GM12878 (cell line): ENCODE measurements around the gene PKHD1. TPM values are rescaled to one million over a fixed set of nuclear protein-coding genes. Genes with fewer than 3 reads are reported as not detected.

Experiments
- ATAC-seq: fragments of 200-7000 bp; cut with Tn5 transposase; 3 replicates; pipeline ENCODE4 v1.9.1; 2020; ENCODE audit warnings: mild to moderate bottlenecking, moderate library complexity
- BruUV-seq: library from RNA; stranded (reverse); fragments of 400-500 nt; replicated peaks from 2 replicates; lab custom pipeline; 2021; lab: Mats Ljungman, UMichigan
- CTCF ChIA-PET: fragments of 300-600 bp; sonication (Branson Sonifier 250); formaldehyde crosslinking; extraction: SDS; loops from one replicate; lab custom pipeline; 2021; ENCODE audit warnings: inconsistent platforms; lab: Yijun Ruan, JAX
- POLR2A ChIA-PET: fragments of 350-600 bp; formaldehyde crosslinking; extraction: SDS; loops from one replicate; lab custom pipeline; 2021; ENCODE audit warnings: inconsistent platforms; lab: Charles Lee
- RAD21 ChIA-PET: fragments of 300-600 bp; sonication (Branson Sonifier 250); formaldehyde crosslinking; loops from one replicate; lab custom pipeline; 2023; ENCODE audit warnings: antibody characterized with exemption; ENCODE audit not compliant: unreplicated experiment; lab: Charles Lee
- SMC1A ChIA-PET: fragments of 300-600 bp; sonication (Branson Sonifier 250); formaldehyde crosslinking; loops from one replicate; lab custom pipeline; 2023; ENCODE audit not compliant: unreplicated experiment, uncharacterized antibody; lab: Charles Lee
- DNase-seq: peaks from one replicate; pipeline ENCODE4 v3.0.0-alpha.2; 2011; ENCODE audit warnings: low read depth, low spot score
- FAIRE-seq: peaks from 3 replicates; lab custom pipeline; 2011; peaks lifted over from hg19 to GRCh38; lab: Jason Lieb, UNC
- H2AFZ ChIP-seq: 2 replicates; pipeline ENCODE4 v1.6.0; 2011; ENCODE audit warnings: low read depth, low read length, control low read depth; ENCODE audit not compliant: control insufficient read depth
- H3K27ac ChIP-seq: 2 replicates; pipeline ENCODE4 v1.5.1; 2011; ENCODE audit warnings: control low read depth; ENCODE audit not compliant: control insufficient read depth, insufficient read depth
- H3K27me3 ChIP-seq, 2 experiments: replicated peaks in 1 of 2; 2 replicates each; pipeline versions ENCODE4 v1.6.0 to v1.6.1; 2011; ENCODE audit warnings: low read length in 1 of 2; ENCODE audit not compliant: control insufficient read depth in 2 of 2, insufficient read depth in 2 of 2
- H3K36me3 ChIP-seq, 2 experiments: 2 replicates each; pipeline ENCODE4 v1.5.1; 2011; ENCODE audit warnings: low read length in 1 of 2; ENCODE audit not compliant: control insufficient read depth in 2 of 2, insufficient read depth in 2 of 2
- H3K4me1 ChIP-seq: 2 replicates; pipeline ENCODE4 v1.6.1; 2011; ENCODE audit warnings: mild to moderate bottlenecking, low read length, moderate library complexity, mixed read lengths; ENCODE audit not compliant: control insufficient read depth, insufficient read depth
- H3K4me2 ChIP-seq: 2 replicates; pipeline ENCODE4 v1.6.0; 2011; ENCODE audit warnings: control low read depth; ENCODE audit not compliant: control insufficient read depth, insufficient read depth
- H3K4me3 ChIP-seq: fragments of 200-600 bp; sonication (generic); 2 replicates; pipeline ENCODE4 v1.5.1; 2016
- H3K79me2 ChIP-seq: 2 replicates; pipeline ENCODE4 v1.6.0; 2011; ENCODE audit warnings: low read length; ENCODE audit not compliant: control insufficient read depth, insufficient read depth
- H3K9ac ChIP-seq: 2 replicates; pipeline ENCODE4 v1.8.0; 2011; ENCODE audit warnings: low read length, control low read depth, mixed read lengths; ENCODE audit not compliant: control insufficient read depth, insufficient read depth
- H3K9me3 ChIP-seq: replicated peaks from 3 replicates; pipeline ENCODE4 v1.5.1; 2011; ENCODE audit warnings: mild to moderate bottlenecking, low read length; ENCODE audit not compliant: control insufficient read depth, insufficient read depth
- H4K20me1 ChIP-seq: 2 replicates; pipeline ENCODE4 v1.6.0; 2011; ENCODE audit not compliant: control insufficient read depth, insufficient read depth
- EED ChIP-seq: sonication (generic); IDR thresholded peaks from 2 replicates; pipeline ENCODE4 v1.6.1; 2016; ENCODE audit warnings: antibody characterized with exemption, low read depth
- HDAC6 ChIP-seq: fragments of 200-600 bp; sonication (generic); IDR thresholded peaks from one replicate; pipeline ENCODE4 v1.8.0; 2017; ENCODE audit warnings: antibody characterized with exemption; ENCODE audit not compliant: unreplicated experiment
- MTA2 ChIP-seq: fragments of 450-650 bp; IDR thresholded peaks from 2 replicates; pipeline ENCODE4 v1.6.1; 2016; ENCODE audit warnings: low read depth, mild to moderate bottlenecking, moderate library complexity
- NKRF ChIP-seq: fragments of 450-650 bp; conservative IDR thresholded peaks from 2 replicates; pipeline ENCODE4 v1.6.1; 2017; ENCODE audit warnings: mild to moderate bottlenecking, moderate library complexity
- NR2F1 ChIP-seq: fragments of 450-650 bp; conservative IDR thresholded peaks from 2 replicates; pipeline ENCODE4 v1.6.1; 2017; ENCODE audit warnings: mild to moderate bottlenecking
- SKIL ChIP-seq: fragments of 450-650 bp; IDR thresholded peaks from 2 replicates; pipeline ENCODE4 v1.6.1; 2017; ENCODE audit warnings: mild to moderate bottlenecking, low read depth, inconsistent platforms; ENCODE audit not compliant: poor library complexity, severe bottlenecking
- SPI1 ChIP-seq: IDR thresholded peaks from 2 replicates; pipeline ENCODE4 v1.6.1; 2011; ENCODE audit warnings: low read depth, mild to moderate bottlenecking, low read length, moderate library complexity, borderline replicate concordance; ENCODE audit not compliant: insufficient read depth
- ZBTB11 ChIP-seq: fragments of 450-650 bp; formaldehyde crosslinking; IDR thresholded peaks from 2 replicates; pipeline ENCODE4 v1.5.0; 2022; ENCODE audit warnings: mild to moderate bottlenecking, missing genetic modification characterization
- ZNF384 ChIP-seq: IDR thresholded peaks from 2 replicates; pipeline ENCODE4 v1.6.1; 2012; ENCODE audit warnings: low read depth, mild to moderate bottlenecking, low read length, improper control_type of control experiment, borderline replicate concordance
- WGBS: methylation state at CpG from one replicate; pipeline ENCODE4 v1.1.6; 2016; ENCODE audit warnings: low lambda C conversion rate; ENCODE audit not compliant: insufficient replicate concordance, insufficient coverage; ENCODE audit errors: missing lambda C conversion rate; 5-methylcytosine and 5-hydroxymethylcytosine counted together
- in situ Hi-C: fragments of 300-500 bp; cut with MboI; formaldehyde crosslinking; loops from 9 replicates; pipeline ENCODE4 v1.14.3; 2018; ENCODE audit warnings: mixed read lengths
- intact Hi-C: fragments of 100-400 bp; cut with micrococcal nuclease; formaldehyde crosslinking; loops from one replicate; pipeline ENCODE4 v1.14.2; 2022; ENCODE audit not compliant: unreplicated experiment
- polyA plus RNA-seq, 11 experiments: library from polyadenylated mRNA; depleted of rRNA in 4 of 11; unstranded in 6 of 11; stranded (reverse) in 5 of 11; fragments of >200 nt; fragmentation: Nextera tagmentation in 4 of 11; fragmentation: Illumina TruSeq in 1 of 11; extraction: Ambion mirVana in 4 of 11; extraction: Trizol in 1 of 11; gene quantifications; 1 replicate in 1 of 11; 2 replicates in 10 of 11; pipeline versions ENCODE4 v1.2.1 to v1.2.3, GENCODE V29; 2011 to 2016; ENCODE audit warnings: inconsistent platforms in 2 of 11, missing spikeins in 2 of 11, low read depth in 1 of 11
- total RNA-seq, 4 experiments: library from RNA; depleted of rRNA in 3 of 4; stranded (reverse); fragments of >200 nt in 3 of 4; fragmentation: Illumina TruSeq in 1 of 4; extraction: Trizol in 1 of 4; gene quantifications; 2 replicates each; pipeline versions ENCODE4 v1.2.1 to v1.2.3, GENCODE V29; 2013 to 2021

PKHD1 gene
- total and polyA plus RNA-seq, 10 of the 15 experiments (the other 5 are each of a cell fraction or from before 2014, with no cell fraction given): under 0.01 to 0.90 (median 0.02) TPM; not detected in 1

GRCh38 chr6:52015953-52016352 lies 71.5 kb downstream of the PKHD1 start:
- RAD21 ChIA-PET: interaction anchor here (1.1 to 1.3 kb wide), 2 partner anchors 13 to 56 kb away, joined by 3 to 4 read pairs; no protein-coding TSS in a partner anchor

GRCh38 chr6:52014391-52014790 lies 73.0 kb downstream of the PKHD1 start:
- in situ Hi-C loops: no loop called here
- TF ChIP-seq SKIL (no peak), HDAC6 (no peak), ZNF384 (no peak), NKRF (no peak), ZBTB11 (CRISPR knock-in tag) (no peak), NR2F1 (no peak), EED (no peak)

More at GRCh38 chr6:52015953-52016352, 71.5 kb downstream of the PKHD1 start:
- in situ Hi-C loops: no loop called here
- no peak overlapping the region for H3K9ac ChIP-seq
- no peak for TF ChIP-seq MTA2
- TF ChIP-seq SPI1: peak; percentile 24; the same call in 1 of the 2 replicates
- no peaks in the 10 kb centered on the region for H3K79me2 ChIP-seq
- H2AFZ ChIP-seq: no peak overlapping the region
- H4K20me1 ChIP-seq: no peaks in the 10 kb centered on the region
- 0% methylated on average over 1 of the region's 1 CpG for WGBS
- no TSS peak for BruUV-seq
- ChIA-PET POLR2A (interaction anchor here (0.6 kb wide), 1 partner anchor 104 kb away, joined by 7 read pairs; no protein-coding TSS in a partner anchor), CTCF (interaction anchor here (0.9 to 1.1 kb wide), 3 partner anchors 20 to 160 kb away, joined by 3 to 6 read pairs (median 5); no protein-coding TSS in a partner anchor), SMC1A (interaction anchor here (0.6 to 1.3 kb wide), 4 partner anchors 14 to 199 kb away, joined by 3 to 6 read pairs (median 4); no protein-coding TSS in a partner anchor)
- ATAC-seq (peak; percentile 63), DNase-seq (no peak), FAIRE-seq (no peak)
- H3K9me3 ChIP-seq: no peaks in the 10 kb centered on the region
- no peak overlapping the region for H3K4me3 ChIP-seq
- H3K27me3 ChIP-seq: no peaks in the 10 kb centered on the region
- H3K4me1 ChIP-seq: no peaks in the 10 kb centered on the region
- H3K4me2 ChIP-seq: no peak overlapping the region
- H3K36me3 ChIP-seq: no peaks in the 10 kb centered on the region
- intact Hi-C loops: loop anchor here (10.0 kb wide), 1 partner anchor 461 kb away; no protein-coding TSS in a partner anchor
- H3K27ac ChIP-seq: no peak overlapping the region

More at GRCh38 chr6:52014391-52014790, 73.0 kb downstream of the PKHD1 start:
- Histone ChIP-seq H2AFZ (no peak overlapping the region), H3K36me3 (no peaks in the 10 kb centered on the region), H3K4me3 (no peak overlapping the region), H3K27me3 (no peaks in the 10 kb centered on the region), H3K4me2 (no peak overlapping the region), H3K9ac (no peak overlapping the region), H3K27ac (no peak overlapping the region), H4K20me1 (no peaks in the 10 kb centered on the region), H3K9me3 (no peaks in the 10 kb centered on the region), H3K4me1 (no peaks in the 10 kb centered on the region), H3K79me2 (no peaks in the 10 kb centered on the region)
- POLR2A ChIA-PET: no interaction called here
- no TSS peak for BruUV-seq
- intact Hi-C loops: loop anchor here (10.0 kb wide), 1 partner anchor 460 kb away; no protein-coding TSS in a partner anchor
- RAD21 ChIA-PET: interaction anchor here (1.4 kb wide), 1 partner anchor 35 kb away, joined by 3 read pairs; no protein-coding TSS in a partner anchor
- SMC1A ChIA-PET: no interaction called here
- CTCF ChIA-PET: no interaction called here
- WGBS: 0% methylated on average over 1 of the region's 1 CpG
- ATAC-seq: no peak
- no peak for FAIRE-seq
- no peak for DNase-seq
